Kidney capillary endothelial cell (primary cell): Measurements from ENCODE around the gene CRYGB.
"Not testable (repeated sequence)": the region's sequence is repeated elsewhere in the genome, so short reads cannot be mapped to it uniquely, and the experiment has no call there.

Source experiments
- DNase-seq: peaks from one replicate; pipeline ENCODE4 v3.0.0-alpha.2; 2018; ENCODE audit warnings: low spot score

CRYGB gene

GRCh38 chr2:208150094-208150493 lies 4.1 kb upstream of the CRYGB start:
- no peak for DNase-seq

DNA sequence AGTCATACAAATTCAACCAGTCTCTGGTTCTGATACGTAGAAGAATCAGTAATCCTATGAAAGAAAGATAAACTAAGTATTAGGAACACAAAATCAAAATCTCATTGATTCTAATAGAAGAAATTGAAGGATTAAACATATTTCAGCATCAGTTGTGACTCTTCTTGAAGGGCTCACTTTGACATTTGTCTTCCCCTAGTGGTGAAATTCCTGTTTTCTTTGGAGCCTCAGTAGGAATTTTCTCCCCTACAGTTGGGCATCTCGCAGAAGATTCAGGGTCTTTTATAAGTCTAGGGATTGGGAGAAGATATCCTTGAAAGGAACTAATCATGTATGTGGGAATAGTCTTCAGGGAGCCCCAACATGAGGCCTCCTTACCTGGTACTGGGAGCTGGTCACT lies 2.8 kb upstream of the CRYGB start:
- DNase-seq: no peak

- DNase-seq: no peak
These were observed 1.8 kb upstream of the CRYGB start for GRCh38 chr2:208147759-208148158.

DNA sequence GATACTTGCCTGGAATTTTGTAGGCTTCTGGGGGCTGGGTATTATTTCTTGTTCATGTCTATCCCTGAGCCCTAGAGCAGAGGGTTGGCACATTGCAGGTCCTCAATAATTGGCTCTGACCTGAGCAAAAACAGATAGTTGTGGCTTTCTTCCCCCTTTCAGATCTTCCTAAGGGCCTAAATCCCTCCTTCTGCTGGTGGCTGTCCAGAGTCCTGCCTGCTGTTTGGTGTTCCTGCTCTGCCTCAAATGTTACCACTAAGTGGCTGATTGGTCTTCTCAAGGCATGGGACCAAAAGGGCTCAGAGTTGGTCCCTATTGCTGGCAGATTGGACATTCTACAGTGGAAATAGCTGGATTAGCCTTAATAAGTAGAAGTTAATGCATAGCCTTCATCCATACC lies 1.1 kb upstream of the CRYGB start:
- DNase-seq: no peak

DNA sequence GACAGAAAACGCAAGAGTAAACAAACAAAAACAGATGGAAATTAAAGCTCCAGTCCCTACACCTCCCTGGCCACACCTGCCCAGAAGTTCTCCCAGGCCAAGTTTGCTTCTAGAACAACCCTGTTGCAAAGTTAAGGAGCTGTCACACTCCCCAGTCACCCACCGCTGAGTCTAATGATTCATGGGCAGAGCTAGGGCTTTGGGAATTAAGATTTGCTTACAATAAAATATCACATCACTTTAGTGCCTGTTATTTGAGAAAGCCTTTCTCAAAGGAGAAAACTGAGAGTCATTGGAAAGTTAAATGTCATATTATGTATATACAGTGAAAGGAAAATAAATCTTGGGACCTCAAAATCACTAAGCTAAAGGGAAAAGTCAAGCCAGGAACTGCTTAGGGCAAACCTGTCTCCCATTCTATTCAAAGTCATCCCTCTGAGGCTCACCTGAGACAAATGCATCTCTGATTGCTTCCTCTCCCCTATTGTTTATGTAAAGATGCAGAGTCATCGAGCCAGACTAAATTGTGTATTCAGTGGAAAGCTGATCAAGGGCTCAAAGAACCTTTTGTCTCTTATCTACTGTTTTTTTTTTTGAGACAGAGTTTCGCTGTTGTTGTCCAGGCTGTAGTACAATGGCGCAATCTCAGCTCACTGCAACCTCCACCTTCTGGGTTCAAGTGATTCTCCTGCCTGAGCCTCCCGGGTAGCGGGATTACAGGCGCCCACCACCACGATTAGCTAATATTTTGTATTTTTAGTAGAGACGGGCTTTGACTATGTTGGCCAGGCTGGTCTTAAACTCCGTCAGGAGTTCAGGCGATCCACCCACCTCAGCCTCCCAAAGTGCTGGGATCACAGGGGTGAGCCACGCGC lies 2.8 kb downstream of the CRYGB start:
- DNase-seq: no peak

GRCh38 chr2:208142240-208142924 lies 3.6 kb downstream of the CRYGB start:
- no peak for DNase-seq

DNA sequence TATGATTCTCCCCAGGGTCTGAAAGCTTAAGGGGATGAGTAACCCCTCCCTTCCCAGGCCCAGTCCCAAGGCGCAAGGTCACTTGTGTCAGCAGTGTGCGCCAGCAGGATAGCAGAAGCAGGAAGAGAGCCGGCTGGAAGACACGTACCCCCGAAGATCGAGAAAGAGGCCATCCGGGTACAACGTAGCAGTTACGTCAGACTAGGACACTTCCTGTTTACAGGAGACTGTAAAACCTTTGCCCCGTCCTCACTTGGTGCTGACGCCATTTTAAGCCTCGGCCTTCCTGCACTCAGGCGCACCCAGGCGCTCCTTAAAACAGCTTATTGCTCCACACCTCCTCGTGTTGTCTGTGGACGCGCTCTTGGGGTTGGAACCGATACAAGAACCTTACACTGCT lies 6.5 kb downstream of the CRYGB start:
- no peak for DNase-seq

DNA sequence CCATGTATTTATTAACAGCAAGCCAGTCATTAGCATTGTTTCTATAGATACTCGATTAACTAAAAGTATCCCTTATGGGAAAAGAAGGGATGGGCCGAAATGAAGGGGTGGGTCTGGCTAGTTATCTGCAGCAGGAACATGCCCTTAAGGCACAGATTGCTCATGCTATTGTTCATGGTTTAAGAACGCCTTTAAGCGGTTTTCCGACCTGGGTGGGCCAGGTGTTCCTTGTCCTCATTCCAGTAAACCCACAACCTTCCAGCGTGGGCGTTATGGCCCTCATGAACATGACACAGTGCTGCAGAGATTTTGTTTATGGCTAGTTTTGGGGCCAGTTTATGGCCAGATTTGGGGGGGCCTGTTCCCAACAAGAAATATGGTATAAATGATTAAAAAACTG lies 7.6 kb downstream of the CRYGB start:
- not testable (repeated sequence) for DNase-seq

- no peak for DNase-seq
These were observed 9.3 kb downstream of the CRYGB start for GRCh38 chr2:208136716-208137094.

- DNase-seq: no peak
These were observed 9.9 kb downstream of the CRYGB start for GRCh38 chr2:208135794-208136715.

GRCh38 chr2:208134928-208135586 lies 10.9 kb downstream of the CRYGB start:
- no peak for DNase-seq

GRCh38 chr2:208130712-208131110 lies 15.2 kb downstream of the CRYGB start:
- DNase-seq: no peak

DNA sequence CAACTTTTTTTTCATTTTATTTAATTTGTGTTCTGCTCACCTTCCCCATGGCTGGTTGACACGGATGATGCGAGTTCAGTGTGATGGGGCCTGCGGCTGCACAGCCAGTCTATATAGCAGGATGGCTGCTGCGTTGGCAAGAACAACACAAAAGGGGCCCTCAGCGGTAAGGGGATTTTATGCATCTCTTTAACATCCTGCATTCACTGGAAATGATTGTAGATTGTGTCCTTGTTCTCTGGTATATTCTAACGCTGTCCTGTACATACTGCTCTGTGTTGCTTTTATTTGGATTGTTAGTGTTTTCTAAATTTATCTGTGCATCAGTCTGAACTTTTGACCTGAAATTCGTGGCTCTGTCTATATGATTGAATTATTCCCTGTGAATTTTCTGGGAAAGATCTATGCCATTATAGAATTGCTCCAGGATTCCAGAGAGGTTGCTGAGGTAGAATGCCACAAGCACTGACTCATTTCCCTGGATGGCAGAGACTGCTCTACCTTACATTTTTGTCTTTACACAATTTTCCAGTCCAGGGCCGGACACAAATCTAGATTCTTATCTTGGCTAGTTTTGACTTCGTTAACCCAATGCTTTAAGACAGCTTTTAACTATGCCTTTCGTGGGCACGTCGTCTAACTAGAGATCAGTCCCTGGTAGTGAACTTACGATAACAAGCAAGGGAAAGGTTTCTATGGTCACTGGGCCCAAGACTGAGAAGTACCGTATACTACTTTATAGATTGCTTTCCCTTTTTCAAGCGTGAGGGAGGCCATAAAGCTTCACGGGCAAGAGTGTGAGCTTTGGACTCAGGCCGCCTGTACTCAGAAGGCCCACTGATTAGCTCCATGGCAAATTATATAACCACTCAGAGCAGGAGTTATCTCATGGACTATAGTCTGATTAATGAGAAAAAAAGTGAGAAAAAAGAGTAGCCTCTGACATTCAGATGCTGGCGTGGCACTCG lies 15.9 kb downstream of the CRYGB start, which contains the start of gene CRYGC:
TSS of gene CRYGC (minus strand) at position 85 of the 968 bp plus-strand sequence. CDS start at position 49, 36 bp downstream.
- DNase-seq: no peak

- no peak for DNase-seq
These were observed 17.8 kb downstream of the CRYGB start for GRCh38 chr2:208128136-208128535.

DNA sequence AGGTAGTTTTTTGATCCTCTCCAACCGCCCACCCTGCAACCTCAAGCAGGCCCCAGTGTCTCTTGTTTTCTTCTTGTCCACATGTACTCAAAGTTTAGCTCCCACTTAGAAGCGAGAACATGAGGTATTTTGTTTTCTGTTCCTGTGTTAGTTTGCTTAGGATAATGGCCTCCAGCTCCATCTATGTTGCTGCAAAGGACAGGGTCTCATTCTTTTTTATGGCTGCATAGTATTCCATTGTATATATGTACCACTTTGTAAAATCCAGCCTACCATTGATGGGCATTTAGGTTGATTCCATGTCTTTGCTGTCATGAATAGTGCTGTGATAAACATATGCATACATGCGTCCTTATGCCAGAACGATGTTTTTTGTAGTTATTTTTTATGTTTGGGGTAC lies 18.9 kb downstream of the CRYGB start:
- DNase-seq: no peak

- no peak for DNase-seq
These were observed 20.7 kb downstream of the CRYGB start for GRCh38 chr2:208125251-208125650.

DNA sequence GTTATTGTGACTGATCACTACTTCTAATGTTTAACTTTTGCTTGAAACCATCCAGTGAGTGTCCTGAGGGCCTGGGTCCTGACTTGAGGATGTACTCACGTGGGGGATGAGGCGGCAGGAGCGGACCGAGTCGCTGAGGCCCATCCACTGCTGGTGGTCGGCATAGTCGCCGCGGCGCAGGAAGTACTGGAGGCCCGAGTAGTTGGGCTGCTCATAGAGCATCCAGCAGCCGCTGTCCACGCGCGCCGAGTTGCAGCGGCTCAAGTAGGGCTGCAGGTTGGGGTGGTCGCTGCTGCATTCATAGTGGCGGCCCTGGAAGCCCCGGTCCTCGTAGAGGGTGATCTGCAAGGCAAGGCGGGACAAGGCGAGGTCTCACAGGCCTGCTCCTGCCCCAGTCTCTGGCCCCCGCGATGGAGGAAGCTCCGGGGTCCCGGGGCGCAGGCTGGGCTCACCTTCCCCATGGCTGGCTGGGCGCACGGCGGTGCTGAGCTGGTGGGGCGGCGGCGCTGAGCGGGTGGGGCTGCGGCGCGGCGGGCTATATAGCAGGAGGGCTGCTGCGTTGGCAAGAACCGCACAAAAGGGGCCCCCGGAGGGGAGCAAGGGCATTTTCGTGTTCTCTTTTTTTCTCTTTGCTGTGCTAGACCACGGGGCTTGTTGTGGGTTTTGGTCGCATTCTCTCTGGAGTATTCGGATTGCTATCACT lies 21.8 kb downstream of the CRYGB start, which contains the start of gene CRYGD:
TSS of gene CRYGD (minus strand) at position 512 of the 703 bp plus-strand sequence. CDS start at position 461, 51 bp downstream.
- not testable (repeated sequence) for DNase-seq

DNA sequence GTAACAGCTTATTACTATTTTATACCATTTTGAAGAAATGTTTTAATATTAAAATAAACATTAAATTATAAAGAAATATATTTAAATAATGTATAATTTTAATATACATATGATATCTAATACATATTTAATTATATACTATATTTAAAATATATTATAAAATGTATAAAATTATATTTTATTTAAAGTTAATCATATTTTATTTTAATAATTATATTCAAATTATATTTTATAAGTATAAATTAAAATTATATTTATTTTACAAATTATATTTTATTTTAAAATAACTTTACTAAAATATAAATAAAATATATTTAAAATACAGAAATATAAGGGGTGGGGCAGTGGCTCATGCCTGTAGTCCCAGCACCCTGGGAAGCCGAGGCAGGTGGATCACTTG lies 23.7 kb downstream of the CRYGB start:
- DNase-seq: no peak

GRCh38 chr2:208118918-208119317 lies 27.0 kb downstream of the CRYGB start:
- no peak for DNase-seq

DNA sequence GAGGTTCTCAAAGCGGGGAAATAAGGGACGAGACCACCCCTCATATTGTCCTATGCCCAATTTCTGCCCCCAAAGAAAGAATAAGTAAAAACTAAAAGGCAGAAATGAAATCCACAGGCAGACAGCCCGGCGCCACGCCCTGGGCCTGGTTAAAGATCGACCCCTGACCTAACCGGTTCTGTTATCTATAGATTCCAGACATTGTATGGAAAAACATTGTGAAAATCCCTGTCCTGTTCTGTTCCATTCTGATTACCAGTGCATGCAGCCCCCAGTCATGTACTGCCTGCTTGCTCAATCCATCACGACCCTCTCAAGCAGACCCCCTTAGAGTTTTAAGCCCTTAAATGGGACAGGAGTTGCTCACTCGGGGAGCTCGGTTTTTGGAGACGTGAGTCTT lies 28.6 kb downstream of the CRYGB start:
- DNase-seq: not testable (repeated sequence)
